ENCODE data around the gene FHIP1A.
A peak's percentile ranks its signal among the peaks of the same experiment; 100 is the strongest.

Gene FHIP1A

DNA sequence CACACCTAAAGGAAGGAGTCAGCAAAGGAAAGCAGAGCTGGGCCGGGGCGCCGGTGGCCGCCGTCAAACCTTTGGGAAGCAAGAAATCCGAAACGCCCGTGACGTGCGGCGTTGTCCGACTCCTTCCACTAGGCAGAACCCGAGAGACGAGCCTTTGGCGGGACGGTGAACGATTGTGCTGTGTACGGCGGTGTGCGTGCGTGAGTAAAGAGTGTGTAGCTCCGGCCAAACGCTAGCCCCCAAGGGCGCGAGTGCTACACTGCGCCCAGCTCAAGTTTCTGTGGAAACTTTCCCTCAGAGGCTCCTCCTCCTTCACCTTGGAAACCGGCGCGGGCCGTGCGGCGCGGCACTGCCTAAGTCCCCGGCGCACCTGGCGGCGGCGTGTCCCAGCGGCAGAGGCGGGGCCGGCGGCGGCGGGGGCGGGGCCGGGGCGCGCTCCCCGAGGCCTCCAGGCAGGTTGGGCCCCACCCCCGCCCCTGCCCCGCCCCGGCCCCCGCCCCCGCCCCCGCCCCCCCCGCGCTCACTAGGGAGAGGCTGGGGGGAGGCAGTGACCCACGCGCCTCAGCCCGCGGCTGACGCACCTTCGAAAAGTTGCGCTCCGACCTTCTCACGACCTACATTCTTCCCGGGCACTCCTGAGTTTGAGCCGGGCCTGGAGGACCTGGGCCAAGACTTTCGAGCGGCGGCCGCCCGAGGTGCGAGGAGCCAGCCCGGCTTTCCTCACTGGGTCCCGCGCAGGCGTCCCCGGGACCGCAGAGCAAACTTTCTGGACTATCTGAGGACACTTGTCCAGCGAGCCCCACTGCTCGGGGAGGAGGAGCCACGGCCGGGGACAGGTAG lies at the start of gene FHIP1A:
TSS of gene FHIP1A (plus strand) at position 547 of the 840 bp plus-strand sequence. CDS start 157,084 bp downstream, outside the sequence.
- peak within 1 kb of the TSS; percentile 83 for H3K4me3 ChIP-seq (ENCODE audit: low read length)
- DNase-seq (ENCODE audit: low read depth) = peak; percentile 51
- TF ChIP-seq CTCF (conservative IDR thresholded peaks at IDR 0.05; ENCODE audit: low read depth, low read length) = peak; percentile 15

DNA sequence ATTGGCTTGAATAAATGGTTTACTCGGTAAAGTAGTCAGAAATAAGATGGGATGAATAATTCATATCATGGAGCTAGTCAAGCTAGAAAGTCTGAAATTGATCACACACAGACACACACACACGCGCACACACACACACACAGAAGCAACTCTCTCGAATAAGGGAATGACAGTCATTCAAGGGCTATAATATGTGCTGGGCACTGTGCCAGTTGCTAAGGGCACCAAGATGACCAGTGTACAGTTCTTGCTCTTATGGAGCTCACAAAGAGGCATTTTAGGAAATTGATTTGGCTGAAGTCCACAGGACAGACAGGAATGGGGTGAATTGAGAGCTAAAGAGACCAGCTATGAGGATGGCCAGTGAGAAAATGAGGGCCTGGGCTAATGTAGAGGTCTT lies 49.4 kb upstream of the FHIP1A start:
- no peak for TF ChIP-seq CTCF (conservative IDR thresholded peaks at IDR 0.05; ENCODE audit: low read depth, low read length)
- no peak overlapping the region for H3K4me3 ChIP-seq (ENCODE audit: low read length)
- no peak for DNase-seq (ENCODE audit: low read depth)

DNA sequence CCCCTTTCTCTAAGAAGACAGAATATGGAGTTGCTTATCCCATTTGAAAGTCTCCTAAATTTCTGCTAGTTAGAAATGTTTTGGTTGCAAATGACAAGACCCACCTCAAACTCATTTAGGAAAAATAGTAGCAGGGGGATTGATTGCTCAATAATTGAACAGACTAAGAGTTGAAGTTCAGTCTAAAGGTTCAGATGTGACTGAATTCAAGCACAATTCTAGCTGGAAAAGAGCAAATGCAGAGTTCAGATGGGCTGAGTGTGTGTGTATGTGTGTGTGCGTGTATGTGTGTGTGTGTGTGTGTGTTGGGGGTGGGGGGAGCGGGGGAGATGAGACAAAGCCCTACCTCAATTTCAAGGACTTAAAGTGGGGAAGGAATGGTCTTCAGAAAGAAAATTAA lies 47.9 kb upstream of the FHIP1A start:
- H3K4me3 ChIP-seq (ENCODE audit: low read length) = no peak overlapping the region
- no peak for TF ChIP-seq CTCF (conservative IDR thresholded peaks at IDR 0.05; ENCODE audit: low read depth, low read length)
- DNase-seq (ENCODE audit: low read depth) = no peak

GRCh38 chr4:151361966-151362365 lies 47.0 kb upstream of the FHIP1A start:
- no peak for DNase-seq (ENCODE audit: low read depth)
- H3K4me3 ChIP-seq (ENCODE audit: low read length) = no peak overlapping the region
- no peak for TF ChIP-seq CTCF (conservative IDR thresholded peaks at IDR 0.05; ENCODE audit: low read depth, low read length)

- peak; percentile 37 for DNase-seq (ENCODE audit: low read depth)
- H3K4me3 ChIP-seq (ENCODE audit: low read length) = no peak overlapping the region
- TF ChIP-seq CTCF (conservative IDR thresholded peaks at IDR 0.05; ENCODE audit: low read depth, low read length) = peak; percentile 99
Observed at GRCh38 chr4:151362404-151363164, 46.4 kb upstream of the FHIP1A start.

DNA sequence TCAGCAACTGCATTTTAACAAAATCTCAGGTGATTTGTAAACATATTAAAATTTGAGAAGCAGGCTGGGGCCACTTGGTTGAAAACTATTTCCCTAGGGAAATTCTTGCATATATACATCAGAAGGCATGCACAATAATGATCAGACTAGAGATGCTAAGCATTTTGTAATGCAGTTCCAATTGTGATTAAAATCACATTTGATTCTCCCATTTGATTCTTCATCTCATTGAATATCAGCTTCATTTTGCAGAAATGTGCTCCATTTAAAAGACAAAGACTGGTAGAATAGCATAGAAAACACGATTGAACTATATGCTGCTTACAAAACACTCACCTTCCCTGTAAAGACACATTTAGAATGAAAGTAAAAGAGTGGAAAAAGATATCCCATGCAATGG lies 32.4 kb upstream of the FHIP1A start:
- no peak for TF ChIP-seq CTCF (conservative IDR thresholded peaks at IDR 0.05; ENCODE audit: low read depth, low read length)
- no peak overlapping the region for H3K4me3 ChIP-seq (ENCODE audit: low read length)
- no peak for DNase-seq (ENCODE audit: low read depth)
